WTC11 (cell line): ENCODE measurements around the gene IMP3.

Experiments used
- ELF4 ChIP-seq: sonication (generic); formaldehyde crosslinking; IDR thresholded peaks from 2 replicates; pipeline ENCODE4 v1.8.1; 2022; ENCODE audit warnings: low read depth, mild to moderate bottlenecking, moderate library complexity, missing genetic modification reagents
- GABPB1 ChIP-seq: sonication (generic); formaldehyde crosslinking; IDR thresholded peaks from 2 replicates; pipeline ENCODE4 v1.8.1; 2023; ENCODE audit warnings: mild to moderate bottlenecking, missing genetic modification reagents
- JUN ChIP-seq: sonication (generic); formaldehyde crosslinking; IDR thresholded peaks from 2 replicates; pipeline ENCODE4 v1.8.0; 2023; ENCODE audit warnings: mild to moderate bottlenecking, missing genetic modification reagents
- NFE2L1 ChIP-seq: sonication (generic); formaldehyde crosslinking; IDR thresholded peaks from 2 replicates; pipeline ENCODE4 v1.8.1; 2023; ENCODE audit warnings: missing genetic modification reagents
- NR1H2 ChIP-seq: sonication (generic); formaldehyde crosslinking; IDR thresholded peaks from 2 replicates; pipeline ENCODE4 v1.9.0; 2021; ENCODE audit warnings: mild to moderate bottlenecking, moderate library complexity, missing genetic modification reagents
- NR2C2 ChIP-seq: sonication (generic); formaldehyde crosslinking; IDR thresholded peaks from 2 replicates; pipeline ENCODE4 v1.8.0; 2022; ENCODE audit warnings: mild to moderate bottlenecking, missing genetic modification reagents
- SMAD3 ChIP-seq: sonication (generic); formaldehyde crosslinking; IDR thresholded peaks from 2 replicates; pipeline ENCODE4 v1.8.0; 2022; ENCODE audit warnings: missing genetic modification reagents, mild to moderate bottlenecking, borderline replicate concordance
- STAT6 ChIP-seq: sonication (generic); formaldehyde crosslinking; conservative IDR thresholded peaks from 2 replicates; pipeline ENCODE4 v1.8.1; 2023; ENCODE audit warnings: mild to moderate bottlenecking, low read depth, missing genetic modification reagents, moderate library complexity
- ZBTB43 ChIP-seq: sonication (generic); formaldehyde crosslinking; IDR thresholded peaks from 2 replicates; pipeline ENCODE4 v1.8.1; 2023; ENCODE audit warnings: mild to moderate bottlenecking, missing genetic modification reagents
- TF ChIP-seq, protein P1 (sequence below): fragments of 200-600 bp; IDR thresholded peaks from 2 replicates; pipeline ENCODE4 v1.8.0; 2022; ENCODE audit warnings: antibody characterized with exemption
- TF ChIP-seq, protein P2 (sequence below): sonication (generic); formaldehyde crosslinking; IDR thresholded peaks from 2 replicates; pipeline ENCODE4 v1.8.0; 2022; ENCODE audit warnings: mild to moderate bottlenecking, missing genetic modification reagents

GRCh38 chr15:75661756-75662140 lies 21.7 kb upstream of the IMP3 start:
- TF ChIP-seq ELF4 (no peak), ZBTB43 (CRISPR knock-in tag) (no peak), NFE2L1 (CRISPR knock-in tag) (no peak), NR2C2 (no peak), NR1H2 (CRISPR knock-in tag) (no peak), SMAD3 (CRISPR knock-in tag) (no peak), JUN (no peak), STAT6 (CRISPR knock-in tag) (no peak), GABPB1 (CRISPR knock-in tag) (no peak)
- TF ChIP-seq, protein P1, sequence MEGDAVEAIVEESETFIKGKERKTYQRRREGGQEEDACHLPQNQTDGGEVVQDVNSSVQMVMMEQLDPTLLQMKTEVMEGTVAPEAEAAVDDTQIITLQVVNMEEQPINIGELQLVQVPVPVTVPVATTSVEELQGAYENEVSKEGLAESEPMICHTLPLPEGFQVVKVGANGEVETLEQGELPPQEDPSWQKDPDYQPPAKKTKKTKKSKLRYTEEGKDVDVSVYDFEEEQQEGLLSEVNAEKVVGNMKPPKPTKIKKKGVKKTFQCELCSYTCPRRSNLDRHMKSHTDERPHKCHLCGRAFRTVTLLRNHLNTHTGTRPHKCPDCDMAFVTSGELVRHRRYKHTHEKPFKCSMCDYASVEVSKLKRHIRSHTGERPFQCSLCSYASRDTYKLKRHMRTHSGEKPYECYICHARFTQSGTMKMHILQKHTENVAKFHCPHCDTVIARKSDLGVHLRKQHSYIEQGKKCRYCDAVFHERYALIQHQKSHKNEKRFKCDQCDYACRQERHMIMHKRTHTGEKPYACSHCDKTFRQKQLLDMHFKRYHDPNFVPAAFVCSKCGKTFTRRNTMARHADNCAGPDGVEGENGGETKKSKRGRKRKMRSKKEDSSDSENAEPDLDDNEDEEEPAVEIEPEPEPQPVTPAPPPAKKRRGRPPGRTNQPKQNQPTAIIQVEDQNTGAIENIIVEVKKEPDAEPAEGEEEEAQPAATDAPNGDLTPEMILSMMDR: no peak
- TF ChIP-seq, protein P2, sequence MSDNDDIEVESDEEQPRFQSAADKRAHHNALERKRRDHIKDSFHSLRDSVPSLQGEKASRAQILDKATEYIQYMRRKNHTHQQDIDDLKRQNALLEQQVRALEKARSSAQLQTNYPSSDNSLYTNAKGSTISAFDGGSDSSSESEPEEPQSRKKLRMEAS: no peak
